Ovary (tissue), 9 donors: Measurements from ENCODE around the gene POMT1. TPM values are rescaled to one million over a fixed set of nuclear protein-coding genes. Genes with fewer than 3 reads are reported as not detected.

Source experiments
- DNase-seq, 5 donors: peaks; one replicate each; pipeline ENCODE4 v3.0.0-alpha.2; 2019 to 2020
- H3K27ac ChIP-seq, 2 donors: fragments of 200-600 bp; one replicate each; pipeline versions ENCODE4 v1.5.1 to v1.8.0; 2019 to 2022
- H3K27me3 ChIP-seq: fragments of 200-600 bp; one replicate; pipeline ENCODE4 v1.8.0; 2022
- H3K36me3 ChIP-seq: fragments of 200-600 bp; sonication (generic); one replicate; pipeline ENCODE4 v1.5.1; 2019
- H3K4me1 ChIP-seq: one replicate; pipeline ENCODE4 v1.8.1; 2013; ENCODE audit warnings: mild to moderate bottlenecking, moderate library complexity; ENCODE audit not compliant: insufficient read depth
- H3K4me3 ChIP-seq: fragments of 200-600 bp; sonication (generic); one replicate; pipeline ENCODE4 v1.5.1; 2017
- H3K9me3 ChIP-seq, 2 donors: fragments of 200-600 bp in 1 of 2; sonication (generic) in 1 of 2; one replicate each; pipeline versions ENCODE4 v1.5.1 to v1.8.1; 2013 to 2019; ENCODE audit warnings: mild to moderate bottlenecking in 1 of 2, moderate library complexity in 1 of 2
- CTCF ChIP-seq, 3 donors: fragments of 450-650 bp in 2 of 3; fragments of 200-600 bp in 1 of 3; IDR thresholded peaks; one replicate each; pipeline versions ENCODE4 v1.5.1 to v1.8.0; 2016 to 2022; ENCODE audit warnings: antibody characterized with exemption in 3 of 3, mild to moderate bottlenecking in 1 of 3
- EP300 ChIP-seq: sonication (generic); formaldehyde crosslinking; IDR thresholded peaks from one replicate; pipeline ENCODE4 v1.6.1; 2017; ENCODE audit warnings: antibody characterized with exemption
- POLR2A ChIP-seq: fragments of 450-650 bp; IDR thresholded peaks from one replicate; pipeline ENCODE4 v1.6.1; 2017; ENCODE audit warnings: antibody characterized with exemption, mild to moderate bottlenecking, moderate library complexity
- WGBS, 3 donors: extraction: QIAGEN DNeasy Blood & Tissue Kit in 1 of 3; methylation state at CpG; one replicate each; pipeline versions ENCODE4 v1.1.5 to v1.1.7; 2013 to 2017; 5-methylcytosine and 5-hydroxymethylcytosine counted together
- intact Hi-C, 4 donors: fragments of 100-400 bp; cut with DNase I; formaldehyde crosslinking; loops; one replicate each; pipeline versions ENCODE4 v1.11.0 to v1.15.1; 2022 to 2023
- polyA plus RNA-seq, 2 donors: library from polyadenylated mRNA; stranded (reverse); fragments of 200-250 nt in 1 of 2; fragments of 350-450 nt in 1 of 2; fragmentation: Illumina TruSeq in 1 of 2; extraction: RNeasy Lipid Tissue Mini Kit (QIAGEN cat#74804) in 1 of 2; gene quantifications; one replicate each; pipeline ENCODE4 v1.2.3, GENCODE V29; 2013 to 2014
- total RNA-seq, 7 donors: library from RNA; depleted of rRNA in 2 of 7; stranded (reverse); fragments of >200 nt in 2 of 7; fragmentation: NEBNext Ultra II Directional in 3 of 7; extraction: Animal tissue kit (Norgen Biotek cat#: 25700) in 3 of 7; gene quantifications; one replicate each; pipeline versions ENCODE4 v1.1.0 to v1.2.4, GENCODE V29; 2016 to 2023
- donor health status: DM: no; HTN: no; CAD: no; lungs with moderate emphysema.
- donor health status: DM: no; HTN: no; CAD: no.
- donor health status: Bipolar disorder and iron deficiency.
- donor health status: DM: yes; HTN: yes; CAD: no.
- donor health status: DM: no; HTN: no; CAD: no.
- donor health status: DM: yes; HTN: yes; CAD: no.

Gene POMT1
- total and polyA plus RNA-seq, 9 donors = 14.6 to 30.8 (median 25.1) TPM

- no peaks in the 10 kb centered on the region for H3K36me3 ChIP-seq
- intact Hi-C loops = no loop called here
These were observed 15.1 kb downstream of the POMT1 start for GRCh38 chr9:131517761-131518190.

GRCh38 chr9:131518553-131518952 lies 15.8 kb downstream of the POMT1 start:
- Histone ChIP-seq H3K4me3 (no peak overlapping the region), H3K36me3 (no peaks in the 10 kb centered on the region), H3K9me3 (no peaks in the 10 kb centered on the region), H3K27ac (no peak overlapping the region), H3K4me1 (no peaks in the 10 kb centered on the region), H3K27me3 (no peaks in the 10 kb centered on the region)
- 94 to 95% (median 95%) methylated on average over 20 of the region's 20 CpGs for WGBS, 3 donors
- intact Hi-C loops = no loop called here
- TF ChIP-seq POLR2A (no peak), EP300 (no peak), CTCF (IDR thresholded peaks at IDR 0.05) (no peak)
- no peak for DNase-seq

More at GRCh38 chr9:131517761-131518190, 15.1 kb downstream of the POMT1 start:
- Histone ChIP-seq H3K4me1 (no peaks in the 10 kb centered on the region), H3K27me3 (no peaks in the 10 kb centered on the region), H3K9me3 (no peaks in the 10 kb centered on the region), H3K27ac (no peak overlapping the region), H3K4me3 (no peak overlapping the region)
- TF ChIP-seq EP300 = no peak
- TF ChIP-seq CTCF (IDR thresholded peaks at IDR 0.05) = no peak
- TF ChIP-seq POLR2A = no peak
- 91 to 95% (median 94%) methylated on average over 11 of the region's 11 CpGs for WGBS, 3 donors
- no peak for DNase-seq

GRCh38 chr9:131520503-131520902 lies 17.8 kb downstream of the POMT1 start:
- Histone ChIP-seq H3K27me3 (no peaks in the 10 kb centered on the region), H3K4me1 (no peaks in the 10 kb centered on the region), H3K27ac (no peak overlapping the region), H3K36me3 (no peaks in the 10 kb centered on the region), H3K4me3 (no peak overlapping the region), H3K9me3 (no peaks in the 10 kb centered on the region)
- no peak for TF ChIP-seq EP300
- no peak for TF ChIP-seq CTCF (IDR thresholded peaks at IDR 0.05)
- no peak for TF ChIP-seq POLR2A
- intact Hi-C loops = no loop called here
- 79 to 80% (median 80%) methylated on average over 16 of the region's 16 CpGs for WGBS, 3 donors
- DNase-seq = no peak

- H3K27ac ChIP-seq = no peak overlapping the region
- H3K27me3 ChIP-seq = no peaks in the 10 kb centered on the region
- intact Hi-C loops = no loop called here
- no peaks in the 10 kb centered on the region for H3K4me1 ChIP-seq
- no peak for DNase-seq
- no peak overlapping the region for H3K4me3 ChIP-seq
- H3K36me3 ChIP-seq = no peaks in the 10 kb centered on the region
- WGBS, 3 donors = 90 to 97% (median 94%) methylated on average over 10 of the region's 10 CpGs
- TF ChIP-seq POLR2A = no peak
- TF ChIP-seq EP300 = no peak
- no peak for TF ChIP-seq CTCF (IDR thresholded peaks at IDR 0.05)
- H3K9me3 ChIP-seq = no peaks in the 10 kb centered on the region
These were observed 18.5 kb downstream of the POMT1 start for GRCh38 chr9:131521203-131521602.
